ENCODE data around the gene CHD9NB. TPM values are rescaled to one million over a fixed set of nuclear protein-coding genes. Genes with fewer than 3 reads are reported as not detected.

Gene CHD9NB
- 6.0 TPM for polyA plus RNA-seq (2013, experiment 1 of 2)
- polyA plus RNA-seq (2013, experiment 2 of 2), result 4.3 TPM

- no peaks in the 10 kb centered on the region for H3K9me3 ChIP-seq (ENCODE audit: insufficient read depth, low read depth, low read length)
- WGBS, result no CpG with 5 or more reads among the region's 2 CpGs
- H3K4me1 ChIP-seq (ENCODE audit: insufficient read depth, low read length), result peaks cover 20% of the 10 kb centered on the region
- H3K9ac ChIP-seq (ENCODE audit: low read depth, low read length), result no peak within 1 kb of the TSS
- no peak within 1 kb of the TSS for H3K4me3 ChIP-seq (ENCODE audit: low read length)
- H3K36me3 ChIP-seq (ENCODE audit: insufficient read depth, low read length), result no peaks in the 10 kb centered on the region
- no peaks in the 10 kb centered on the region for H3K27me3 ChIP-seq (ENCODE audit: insufficient read depth, low read length)
- H3K27ac ChIP-seq (ENCODE audit: low read depth, low read length), result no peak within 1 kb of the TSS
These were observed at the start of gene CHD9NB for GRCh38 chr16:53052519-53053501. TSS of gene CHD9NB (minus strand) at chr16:53052897. CDS start at chr16:53044158, 8,739 bp downstream.

GRCh38 chr16:53100889-53101288, 48.2 kb upstream of the CHD9NB start:
- no peak overlapping the region for H3K27ac ChIP-seq (ENCODE audit: low read depth, low read length)
- H3K36me3 ChIP-seq (ENCODE audit: insufficient read depth, low read length), result no peaks in the 10 kb centered on the region
- 92% methylated on average over 1 of the region's 1 CpG for WGBS
- no peaks in the 10 kb centered on the region for H3K9me3 ChIP-seq (ENCODE audit: insufficient read depth, low read depth, low read length)
- peaks cover 24% of the 10 kb centered on the region for H3K4me1 ChIP-seq (ENCODE audit: insufficient read depth, low read length)
- no peak overlapping the region for H3K9ac ChIP-seq (ENCODE audit: low read depth, low read length)
- no peak overlapping the region for H3K4me3 ChIP-seq (ENCODE audit: low read length)
- H3K27me3 ChIP-seq (ENCODE audit: insufficient read depth, low read length), result no peaks in the 10 kb centered on the region

GRCh38 chr16:53100131-53100748, 47.5 kb upstream of the CHD9NB start:
- WGBS, result 92% methylated on average over 6 of the region's 9 CpGs
- no peaks in the 10 kb centered on the region for H3K27me3 ChIP-seq (ENCODE audit: insufficient read depth, low read length)
- H3K9me3 ChIP-seq (ENCODE audit: insufficient read depth, low read depth, low read length), result no peaks in the 10 kb centered on the region
- H3K4me3 ChIP-seq (ENCODE audit: low read length), result peak overlapping the region; percentile 54
- no peaks in the 10 kb centered on the region for H3K36me3 ChIP-seq (ENCODE audit: insufficient read depth, low read length)
- peaks cover 24% of the 10 kb centered on the region for H3K4me1 ChIP-seq (ENCODE audit: insufficient read depth, low read length)
- H3K9ac ChIP-seq (ENCODE audit: low read depth, low read length), result peak overlapping the region; percentile 63; the same call in 1 of the 2 replicates
- H3K27ac ChIP-seq (ENCODE audit: low read depth, low read length), result peak overlapping the region; percentile 99

GRCh38 chr16:53099318-53100130, 46.8 kb upstream of the CHD9NB start:
- H3K36me3 ChIP-seq (ENCODE audit: insufficient read depth, low read length), result no peaks in the 10 kb centered on the region
- H3K4me3 ChIP-seq (ENCODE audit: low read length), result peak overlapping the region; percentile 54
- peak overlapping the region; percentile 99 for H3K27ac ChIP-seq (ENCODE audit: low read depth, low read length)
- 4% methylated on average over 22 of the region's 26 CpGs for WGBS
- peak overlapping the region; percentile 70 for H3K9ac ChIP-seq (ENCODE audit: low read depth, low read length)
- no peaks in the 10 kb centered on the region for H3K27me3 ChIP-seq (ENCODE audit: insufficient read depth, low read length)
- H3K9me3 ChIP-seq (ENCODE audit: insufficient read depth, low read depth, low read length), result no peaks in the 10 kb centered on the region
- H3K4me1 ChIP-seq (ENCODE audit: insufficient read depth, low read length), result peaks cover 24% of the 10 kb centered on the region

- H3K9me3 ChIP-seq (ENCODE audit: insufficient read depth, low read depth, low read length), result no peaks in the 10 kb centered on the region
- H3K4me3 ChIP-seq (ENCODE audit: low read length), result peak overlapping the region; percentile 54
- peak overlapping the region; percentile 99 for H3K27ac ChIP-seq (ENCODE audit: low read depth, low read length)
- H3K9ac ChIP-seq (ENCODE audit: low read depth, low read length), result peak overlapping the region; percentile 70
- WGBS, result 18% methylated on average over 16 of the region's 16 CpGs
- peaks cover 28% of the 10 kb centered on the region for H3K4me1 ChIP-seq (ENCODE audit: insufficient read depth, low read length)
- H3K27me3 ChIP-seq (ENCODE audit: insufficient read depth, low read length), result no peaks in the 10 kb centered on the region
- H3K36me3 ChIP-seq (ENCODE audit: insufficient read depth, low read length), result no peaks in the 10 kb centered on the region
These were observed 46.0 kb upstream of the CHD9NB start for GRCh38 chr16:53098526-53099317.

- Histone ChIP-seq H3K36me3 (ENCODE audit: insufficient read depth, low read length) (no peaks in the 10 kb centered on the region), H3K4me3 (ENCODE audit: low read length) (no peak overlapping the region), H3K4me1 (ENCODE audit: insufficient read depth, low read length) (peaks cover 32% of the 10 kb centered on the region), H3K27me3 (ENCODE audit: insufficient read depth, low read length) (no peaks in the 10 kb centered on the region), H3K9me3 (ENCODE audit: insufficient read depth, low read depth, low read length) (no peaks in the 10 kb centered on the region), H3K9ac (ENCODE audit: low read depth, low read length) (no peak overlapping the region), H3K27ac (ENCODE audit: low read depth, low read length) (peak overlapping the region; percentile 99; the same call in 1 of the 2 replicates)
- 60% methylated on average over 4 of the region's 4 CpGs for WGBS
These were observed 44.5 kb upstream of the CHD9NB start for GRCh38 chr16:53097190-53097589.

GRCh38 chr16:53094013-53094630, 41.4 kb upstream of the CHD9NB start:
- 81% methylated on average over 10 of the region's 10 CpGs for WGBS
- Histone ChIP-seq H3K27ac (ENCODE audit: low read depth, low read length) (no peak overlapping the region), H3K4me3 (ENCODE audit: low read length) (no peak overlapping the region), H3K36me3 (ENCODE audit: insufficient read depth, low read length) (no peaks in the 10 kb centered on the region), H3K27me3 (ENCODE audit: insufficient read depth, low read length) (no peaks in the 10 kb centered on the region), H3K4me1 (ENCODE audit: insufficient read depth, low read length) (peaks cover 53% of the 10 kb centered on the region), H3K9me3 (ENCODE audit: insufficient read depth, low read depth, low read length) (no peaks in the 10 kb centered on the region), H3K9ac (ENCODE audit: low read depth, low read length) (no peak overlapping the region)

GRCh38 chr16:53093162-53093744, 40.6 kb upstream of the CHD9NB start:
- H3K36me3 ChIP-seq (ENCODE audit: insufficient read depth, low read length), result no peaks in the 10 kb centered on the region
- H3K27me3 ChIP-seq (ENCODE audit: insufficient read depth, low read length), result no peaks in the 10 kb centered on the region
- H3K4me1 ChIP-seq (ENCODE audit: insufficient read depth, low read length), result peaks cover 46% of the 10 kb centered on the region
- WGBS, result 94% methylated on average over 5 of the region's 5 CpGs
- no peak overlapping the region for H3K4me3 ChIP-seq (ENCODE audit: low read length)
- H3K9me3 ChIP-seq (ENCODE audit: insufficient read depth, low read depth, low read length), result no peaks in the 10 kb centered on the region
- no peak overlapping the region for H3K27ac ChIP-seq (ENCODE audit: low read depth, low read length)
- H3K9ac ChIP-seq (ENCODE audit: low read depth, low read length), result no peak overlapping the region

- H3K4me3 ChIP-seq (ENCODE audit: low read length), result no peak overlapping the region
- H3K9me3 ChIP-seq (ENCODE audit: insufficient read depth, low read depth, low read length), result no peaks in the 10 kb centered on the region
- WGBS, result 21% methylated on average over 2 of the region's 2 CpGs
- peaks cover 44% of the 10 kb centered on the region for H3K4me1 ChIP-seq (ENCODE audit: insufficient read depth, low read length)
- H3K36me3 ChIP-seq (ENCODE audit: insufficient read depth, low read length), result no peaks in the 10 kb centered on the region
- peak overlapping the region; percentile 84; the same call in 1 of the 2 replicates for H3K27ac ChIP-seq (ENCODE audit: low read depth, low read length)
- no peaks in the 10 kb centered on the region for H3K27me3 ChIP-seq (ENCODE audit: insufficient read depth, low read length)
- no peak overlapping the region for H3K9ac ChIP-seq (ENCODE audit: low read depth, low read length)
These were observed 39.6 kb upstream of the CHD9NB start for GRCh38 chr16:53092284-53092683.
